Measurements from ENCODE around the gene S1PR5.
"Not testable (repeated sequence)": the region's sequence is repeated elsewhere in the genome, so short reads cannot be mapped to it uniquely, and the experiment has no call there.

Gene S1PR5

DNA sequence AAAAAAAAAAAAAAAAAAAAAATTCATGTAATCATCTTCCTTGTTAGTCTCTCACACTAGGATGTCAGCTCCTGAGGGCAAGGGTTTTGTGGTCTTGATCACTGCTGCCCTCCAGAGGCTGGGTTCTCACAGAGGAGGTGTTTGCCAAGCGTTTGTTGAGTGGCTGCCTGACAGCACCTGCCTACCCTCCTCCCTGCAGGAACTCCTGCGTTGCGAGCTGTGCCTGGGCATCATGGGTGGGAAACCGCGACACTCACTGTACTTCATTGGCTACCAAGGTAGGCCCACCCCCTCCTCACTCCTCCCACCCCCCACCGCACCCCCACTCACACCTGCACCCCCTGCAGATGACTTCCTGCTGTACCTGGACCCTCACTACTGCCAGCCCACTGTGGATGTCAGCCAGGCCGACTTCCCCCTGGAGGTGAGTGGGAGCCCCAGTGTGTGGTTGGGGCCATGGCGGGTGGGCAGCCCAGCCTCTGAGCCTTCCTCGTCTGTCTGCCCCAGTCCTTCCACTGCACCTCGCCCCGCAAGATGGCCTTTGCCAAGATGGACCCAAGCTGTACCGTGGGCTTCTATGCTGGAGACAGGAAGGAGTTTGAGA lies 34.6 kb upstream of the S1PR5 start:
- no peak for ATAC-seq
- no peaks in the 10 kb centered on the region for H3K9me3 Mint-ChIP-seq
- H3K27ac Mint-ChIP-seq = peak overlapping the region; percentile 35
- H3K36me3 Mint-ChIP-seq (ENCODE audit: low read depth) = peaks cover 51% of the 10 kb centered on the region
- peak; percentile 52 for DNase-seq
- H3K4me1 Mint-ChIP-seq = peaks cover 52% of the 10 kb centered on the region
- no peak overlapping the region for H3K4me3 Mint-ChIP-seq
- no peaks in the 10 kb centered on the region for H3K27me3 Mint-ChIP-seq

DNA sequence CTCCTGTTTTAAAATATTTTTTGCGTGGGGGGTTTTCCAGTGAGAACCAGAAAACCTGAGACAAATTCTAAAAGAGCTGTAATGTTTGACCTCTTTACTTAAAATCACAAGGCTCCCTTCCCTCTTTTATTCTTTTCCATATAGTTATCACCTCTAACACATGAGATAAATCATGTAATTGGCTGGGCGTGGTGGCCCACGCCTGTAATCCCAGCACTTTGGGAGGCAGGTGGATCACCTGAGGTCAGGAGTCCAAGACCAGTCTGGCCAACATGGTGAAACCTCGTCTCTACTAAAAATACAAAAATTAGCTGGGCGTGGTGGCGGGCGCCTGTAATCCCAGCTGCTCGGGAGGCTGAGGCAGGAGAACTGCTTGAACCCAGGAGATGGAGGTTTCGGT lies 33.8 kb upstream of the S1PR5 start:
- not testable (repeated sequence) for H3K4me3 Mint-ChIP-seq, H3K27ac Mint-ChIP-seq, DNase-seq, ATAC-seq, H3K27me3 Mint-ChIP-seq, H3K9me3 Mint-ChIP-seq
- Mint-ChIP-seq H3K4me1 (peaks cover 51% of the 10 kb centered on the region), H3K36me3 (ENCODE audit: low read depth) (peaks cover 47% of the 10 kb centered on the region)

DNA sequence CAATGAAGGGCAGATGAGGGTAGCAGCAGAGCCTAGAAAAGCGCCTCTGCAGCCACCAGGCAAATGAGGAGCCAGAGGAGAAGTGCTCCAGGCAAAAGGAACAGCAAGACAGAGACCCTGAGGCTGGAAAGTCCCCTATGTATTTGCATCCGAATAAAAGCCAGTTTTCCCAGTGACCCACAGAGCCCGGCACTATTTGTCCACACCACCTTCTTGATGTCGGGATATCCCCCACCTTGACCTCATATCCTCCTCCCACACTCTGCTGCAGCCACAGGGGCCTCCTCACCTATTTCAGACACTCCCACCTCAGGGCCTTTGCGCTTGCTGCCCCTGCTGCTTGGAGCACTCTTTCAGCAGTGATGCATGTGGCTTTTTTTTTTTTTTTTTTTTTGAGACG lies 33.1 kb upstream of the S1PR5 start:
- Mint-ChIP-seq H3K36me3 (ENCODE audit: low read depth) (peaks cover 44% of the 10 kb centered on the region), H3K27me3 (no peaks in the 10 kb centered on the region), H3K9me3 (no peaks in the 10 kb centered on the region), H3K4me1 (peaks cover 45% of the 10 kb centered on the region), H3K27ac (no peak overlapping the region), H3K4me3 (no peak overlapping the region)
- ATAC-seq = no peak
- DNase-seq = no peak

DNA sequence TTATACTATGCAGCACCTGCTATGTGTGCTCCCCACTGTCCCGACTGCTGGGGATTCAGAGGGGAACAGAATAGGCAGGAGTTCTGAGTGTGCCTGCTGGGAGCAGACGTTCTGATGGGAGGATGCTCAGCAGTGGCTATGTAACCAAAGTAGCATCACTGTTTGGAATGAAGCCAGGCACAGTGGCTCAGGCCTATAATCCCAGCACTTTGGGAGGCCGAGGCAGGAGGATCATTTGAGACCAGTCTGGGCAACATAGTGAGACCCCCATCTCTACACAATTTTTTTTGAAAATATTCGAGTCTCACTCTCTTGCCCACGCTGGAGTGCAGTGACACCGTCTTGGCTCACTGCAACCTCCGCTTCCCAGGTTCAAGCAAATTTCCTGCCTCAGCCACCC lies 32.5 kb upstream of the S1PR5 start:
- Mint-ChIP-seq H3K4me3 (no peak overlapping the region), H3K4me1 (peaks cover 45% of the 10 kb centered on the region), H3K9me3 (no peaks in the 10 kb centered on the region), H3K27ac (no peak overlapping the region), H3K36me3 (ENCODE audit: low read depth) (peaks cover 41% of the 10 kb centered on the region), H3K27me3 (no peaks in the 10 kb centered on the region)
- DNase-seq = no peak
- ATAC-seq = no peak

DNA sequence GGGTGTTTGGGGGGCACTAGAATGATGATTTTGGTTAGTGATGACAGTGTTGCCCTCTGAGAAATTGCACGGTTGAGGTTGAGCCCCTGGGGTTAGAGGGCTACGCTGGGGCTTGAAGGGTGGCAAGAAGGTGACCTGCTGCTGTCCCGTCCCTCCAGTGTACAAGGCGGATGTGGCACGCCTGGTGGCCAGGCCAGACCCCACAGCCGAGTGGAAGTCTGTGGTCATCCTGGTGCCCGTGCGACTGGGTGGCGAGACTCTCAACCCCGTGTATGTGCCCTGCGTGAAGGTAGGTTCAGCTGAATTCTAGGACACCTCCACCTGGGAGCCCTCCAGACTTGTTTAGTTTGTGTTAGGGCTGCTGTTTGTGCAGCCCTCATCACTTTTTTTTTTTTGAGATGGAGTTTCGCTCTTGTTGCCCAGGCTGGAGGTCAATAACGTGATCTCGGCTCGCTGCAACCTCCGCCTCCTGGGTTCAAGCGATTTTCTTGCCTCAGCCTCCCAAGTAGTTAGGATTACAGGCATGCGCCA lies 31.6 kb upstream of the S1PR5 start:
- H3K9me3 Mint-ChIP-seq = no peaks in the 10 kb centered on the region
- no peaks in the 10 kb centered on the region for H3K27me3 Mint-ChIP-seq
- ATAC-seq (no peak), DNase-seq (no peak)
- peaks cover 36% of the 10 kb centered on the region for H3K36me3 Mint-ChIP-seq (ENCODE audit: low read depth)
- no peak overlapping the region for H3K27ac Mint-ChIP-seq
- peaks cover 38% of the 10 kb centered on the region for H3K4me1 Mint-ChIP-seq
- no peak overlapping the region for H3K4me3 Mint-ChIP-seq

DNA sequence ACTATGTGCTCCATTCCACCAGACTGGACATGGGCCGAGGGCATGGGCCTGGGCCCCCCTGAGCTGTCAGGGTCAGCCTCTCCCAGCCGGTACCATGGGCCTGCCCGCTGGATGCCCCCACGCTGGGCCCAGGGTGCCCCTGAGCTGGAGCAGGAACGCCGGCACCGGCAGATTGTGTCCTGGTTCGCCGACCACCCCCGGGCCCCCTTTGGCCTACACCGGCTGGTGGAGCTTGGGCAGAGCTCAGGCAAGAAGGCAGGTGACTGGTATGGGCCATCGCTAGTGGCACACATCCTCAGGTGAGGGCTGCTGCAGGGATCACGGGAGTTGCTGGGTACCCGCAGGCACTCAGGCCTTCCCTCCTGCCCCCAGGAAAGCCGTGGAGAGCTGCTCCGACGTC lies 29.6 kb upstream of the S1PR5 start:
- Mint-ChIP-seq H3K4me1 (peaks cover 25% of the 10 kb centered on the region), H3K4me3 (no peak overlapping the region), H3K9me3 (no peaks in the 10 kb centered on the region), H3K27ac (no peak overlapping the region), H3K36me3 (ENCODE audit: low read depth) (peaks cover 20% of the 10 kb centered on the region), H3K27me3 (no peaks in the 10 kb centered on the region)
- DNase-seq (no peak), ATAC-seq (no peak)

DNA sequence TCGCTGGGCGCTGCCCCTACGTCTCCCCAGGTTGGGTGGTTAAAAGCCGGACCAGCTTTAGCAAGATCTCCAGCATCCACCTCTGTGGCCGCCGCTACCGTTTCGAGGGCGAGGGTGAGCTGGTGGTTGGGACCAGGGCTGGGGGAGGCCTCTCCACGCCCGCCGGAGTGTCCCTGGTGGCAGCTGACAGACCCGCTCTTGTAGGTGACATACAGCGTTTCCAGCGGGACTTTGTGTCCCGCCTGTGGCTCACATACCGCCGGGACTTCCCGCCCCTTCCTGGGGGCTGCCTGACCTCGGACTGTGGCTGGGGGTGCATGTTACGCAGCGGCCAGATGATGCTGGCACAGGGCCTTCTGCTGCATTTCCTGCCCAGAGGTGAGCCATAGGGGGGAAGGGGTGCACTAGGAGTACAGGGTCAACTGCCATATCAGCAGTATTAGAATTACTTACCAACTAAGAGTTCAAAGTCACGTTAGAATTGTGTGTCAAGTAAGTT lies 27.6 kb upstream of the S1PR5 start:
- DNase-seq = no peak
- peak; percentile 9 for ATAC-seq
- peaks cover 13% of the 10 kb centered on the region for H3K4me1 Mint-ChIP-seq

DNA sequence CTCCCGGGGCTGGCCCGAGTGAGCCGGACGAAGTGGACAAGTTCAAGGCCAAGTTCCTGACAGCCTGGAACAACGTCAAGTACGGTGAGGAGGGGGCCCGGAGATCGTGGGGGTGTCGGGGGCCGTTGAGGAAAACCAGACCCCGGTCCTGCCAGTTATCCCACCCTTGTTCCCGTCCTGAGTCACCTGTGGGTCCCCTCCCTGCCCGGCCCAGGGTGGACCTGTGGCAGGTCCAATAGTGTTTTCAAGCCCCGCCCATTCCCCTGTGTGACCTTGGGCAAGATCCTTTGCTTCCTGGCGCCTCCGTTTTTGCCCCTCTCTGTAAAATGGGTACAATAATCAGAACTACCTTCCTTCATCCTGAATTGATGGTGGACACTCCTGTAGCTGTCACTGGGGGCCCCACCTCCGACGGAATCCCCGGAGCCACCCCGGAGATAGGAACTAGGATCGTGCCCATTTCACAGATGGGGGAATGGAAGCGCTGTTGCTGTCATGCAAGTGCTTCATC lies 27.1 kb upstream of the S1PR5 start:
- peaks cover 13% of the 10 kb centered on the region for H3K4me1 Mint-ChIP-seq
- H3K27ac Mint-ChIP-seq = peak overlapping the region; percentile 87
- no peaks in the 10 kb centered on the region for H3K9me3 Mint-ChIP-seq
- peaks cover 9% of the 10 kb centered on the region for H3K27me3 Mint-ChIP-seq
- no peak for ATAC-seq
- peak; percentile 37 for DNase-seq
- peak overlapping the region; percentile 89 for H3K4me3 Mint-ChIP-seq
- peaks cover 9% of the 10 kb centered on the region for H3K36me3 Mint-ChIP-seq (ENCODE audit: low read depth)

More for the DNA sequence above, 27.6 kb upstream of the S1PR5 start:
- H3K36me3 Mint-ChIP-seq (ENCODE audit: low read depth) = peaks cover 9% of the 10 kb centered on the region
- peak overlapping the region; percentile 89 for H3K4me3 Mint-ChIP-seq
- peaks cover 6% of the 10 kb centered on the region for H3K27me3 Mint-ChIP-seq
- peak overlapping the region; percentile 87 for H3K27ac Mint-ChIP-seq
- no peaks in the 10 kb centered on the region for H3K9me3 Mint-ChIP-seq

DNA sequence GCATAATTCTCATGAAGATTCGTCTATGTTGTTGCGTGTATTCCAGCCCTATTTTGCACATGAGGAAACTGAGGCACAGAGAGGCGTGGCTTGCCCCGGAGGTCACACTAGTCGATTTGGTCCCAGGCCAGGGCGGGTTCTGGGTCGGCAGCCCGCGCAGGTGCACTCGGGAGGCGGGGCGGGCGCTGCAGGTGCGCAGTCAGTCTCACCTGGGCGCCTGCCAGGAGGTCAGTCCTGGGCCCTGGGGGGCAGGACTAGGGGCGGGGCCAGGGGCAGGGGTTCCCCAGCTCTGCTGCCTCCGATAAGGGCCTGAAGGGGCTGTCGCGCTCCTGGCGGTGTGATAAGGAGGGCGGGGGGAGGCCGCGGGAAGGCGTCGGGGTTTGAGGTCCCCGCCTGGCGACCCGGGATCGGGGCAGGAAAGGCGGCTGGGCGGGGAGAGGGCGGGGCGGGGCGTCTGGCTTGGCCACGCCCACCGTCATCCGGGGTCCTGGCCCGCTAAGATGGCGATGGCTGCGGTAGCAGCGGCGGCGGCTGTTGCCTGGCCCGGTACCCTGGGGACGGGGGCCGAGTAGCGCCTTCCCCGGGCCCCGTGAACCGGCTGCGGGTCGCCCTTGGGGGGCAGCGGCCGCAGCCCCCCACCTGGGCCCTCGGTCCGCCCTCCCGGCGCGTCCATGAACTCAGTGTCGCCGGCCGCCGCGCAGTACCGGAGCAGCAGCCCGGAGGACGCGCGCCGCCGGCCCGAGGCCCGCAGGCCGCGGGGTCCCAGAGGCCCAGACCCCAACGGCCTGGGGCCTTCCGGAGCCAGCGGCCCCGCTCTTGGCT lies 26.4 kb upstream of the S1PR5 start, which contains the start of gene ATG4D:
Gene ATG4D, plus strand, starts transcription at position 485 of the 822 bp plus-strand sequence. Its CDS starts 187 bp downstream, at position 672.
- Mint-ChIP-seq H3K27me3 (peaks cover 16% of the 10 kb centered on the region), H3K4me3 (peak within 1 kb of the TSS; percentile 89), H3K36me3 (ENCODE audit: low read depth) (peaks cover 9% of the 10 kb centered on the region), H3K27ac (peak within 1 kb of the TSS; percentile 87), H3K9me3 (no peaks in the 10 kb centered on the region), H3K4me1 (peaks cover 16% of the 10 kb centered on the region)
- DNase-seq (peak; percentile 82), ATAC-seq (peak; percentile 80)

DNA sequence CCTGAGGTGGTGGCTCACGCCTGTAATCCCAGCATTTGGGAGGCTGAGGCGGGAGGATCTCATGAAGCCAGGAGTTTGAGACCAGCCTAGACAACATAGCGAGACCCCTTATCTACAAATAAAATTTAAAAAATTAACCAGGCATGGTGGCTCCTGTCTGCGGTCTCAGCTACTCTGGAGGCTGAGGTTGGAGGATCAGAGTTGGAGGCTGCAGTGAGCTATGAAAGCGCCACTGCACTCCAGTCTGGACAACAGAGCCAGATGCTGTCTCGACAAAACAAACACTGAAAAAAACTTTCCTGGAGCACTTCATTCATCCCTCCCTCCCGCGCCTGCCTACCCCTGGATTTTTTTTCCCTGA lies 25.8 kb upstream of the S1PR5 start:
- H3K9me3 Mint-ChIP-seq = no peaks in the 10 kb centered on the region
- peaks cover 18% of the 10 kb centered on the region for H3K4me1 Mint-ChIP-seq
- H3K4me3 Mint-ChIP-seq = peak overlapping the region; percentile 72
- peaks cover 5% of the 10 kb centered on the region for H3K36me3 Mint-ChIP-seq (ENCODE audit: low read depth)
- ATAC-seq = no peak
- peaks cover 22% of the 10 kb centered on the region for H3K27me3 Mint-ChIP-seq
- no peak for DNase-seq
- peak overlapping the region; percentile 46 for H3K27ac Mint-ChIP-seq

DNA sequence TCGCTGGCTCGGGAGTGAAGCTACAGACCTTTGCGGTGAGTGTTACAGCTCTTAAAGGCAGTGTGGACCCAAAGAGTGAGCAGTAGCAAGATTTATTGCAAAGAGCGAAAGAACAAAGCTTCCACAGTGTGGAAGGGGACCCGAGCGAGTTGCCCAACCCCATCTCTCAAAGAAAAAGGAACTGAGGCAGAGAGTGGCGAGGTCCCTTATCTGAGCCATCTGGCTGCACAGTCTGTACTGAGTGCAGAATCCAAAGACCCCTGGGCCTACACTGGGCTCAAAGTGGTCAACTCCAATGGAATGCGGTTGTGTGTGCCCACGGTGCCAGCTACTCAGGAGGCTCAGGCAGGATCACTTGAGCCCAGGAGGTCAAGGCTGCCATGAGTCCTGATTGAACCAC lies 21.8 kb upstream of the S1PR5 start:
- DNase-seq; H3K36me3 Mint-ChIP-seq (ENCODE audit: low read depth); H3K9me3 Mint-ChIP-seq; H3K4me1 Mint-ChIP-seq; H3K27ac Mint-ChIP-seq; ATAC-seq; H3K4me3 Mint-ChIP-seq: not testable (repeated sequence)
- H3K27me3 Mint-ChIP-seq = peaks cover 28% of the 10 kb centered on the region

DNA sequence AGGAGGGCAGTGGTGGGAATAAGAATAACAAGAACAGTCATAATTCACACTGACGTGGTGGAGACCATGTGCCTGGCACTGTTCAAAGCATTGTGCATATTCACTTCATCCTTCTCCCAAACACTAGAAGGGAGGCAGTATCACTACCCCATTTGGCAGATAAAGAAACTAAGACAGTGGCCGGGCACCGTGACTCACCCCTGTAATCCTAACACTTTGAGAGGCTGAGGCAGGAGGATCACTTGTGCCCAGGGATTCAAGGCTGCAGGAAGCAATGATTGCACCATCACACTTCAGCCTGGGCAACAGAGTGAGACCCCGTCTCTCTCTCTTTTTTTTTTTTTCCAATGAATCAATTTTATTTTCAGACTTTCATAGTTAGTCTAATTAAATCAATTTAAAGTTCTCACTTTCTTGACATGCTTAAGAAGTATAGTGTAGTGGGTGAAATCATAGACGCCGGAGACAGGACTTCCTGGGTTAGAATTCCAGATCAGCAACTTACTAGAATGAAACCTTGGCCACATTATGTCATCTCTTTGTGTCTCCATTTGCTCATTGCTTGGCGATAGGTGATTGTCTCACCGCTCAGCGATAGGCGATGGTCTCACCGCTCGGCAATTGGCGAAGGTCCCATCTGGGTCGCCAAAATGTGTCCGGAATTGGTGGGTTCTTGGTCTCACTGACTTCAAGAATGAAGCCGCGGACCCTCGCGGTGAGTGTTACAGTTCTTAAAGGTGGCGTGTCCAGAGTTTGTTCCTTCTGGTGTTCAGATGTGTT lies 21.1 kb upstream of the S1PR5 start:
- Mint-ChIP-seq H3K27ac (no peak overlapping the region), H3K27me3 (peaks cover 28% of the 10 kb centered on the region), H3K9me3 (no peaks in the 10 kb centered on the region), H3K4me1 (peaks cover 8% of the 10 kb centered on the region), H3K4me3 (no peak overlapping the region), H3K36me3 (ENCODE audit: low read depth) (no peaks in the 10 kb centered on the region)
- ATAC-seq (no peak), DNase-seq (no peak)

DNA sequence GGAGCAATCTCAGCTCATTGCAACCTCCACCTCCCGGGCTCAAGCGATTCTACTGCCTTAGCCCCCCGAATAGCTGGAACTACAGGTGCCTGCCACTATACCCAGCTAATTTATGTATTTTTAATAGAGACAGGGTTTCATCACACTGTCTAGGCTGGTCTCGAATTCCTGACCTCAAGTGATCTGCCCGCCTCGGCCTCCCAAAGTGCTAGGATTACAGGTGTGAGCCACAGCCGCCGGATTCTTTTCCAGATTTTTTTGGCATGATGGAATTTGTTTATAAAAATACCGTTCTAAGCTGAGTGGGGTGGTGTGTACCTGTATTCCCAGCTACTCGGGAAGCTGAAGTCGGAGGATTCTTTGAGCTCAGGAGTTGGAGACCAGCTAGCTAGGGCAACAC lies 20.4 kb upstream of the S1PR5 start:
- no peaks in the 10 kb centered on the region for H3K9me3 Mint-ChIP-seq
- ATAC-seq = no peak
- peaks cover 28% of the 10 kb centered on the region for H3K27me3 Mint-ChIP-seq
- H3K36me3 Mint-ChIP-seq (ENCODE audit: low read depth) = no peaks in the 10 kb centered on the region
- no peak for DNase-seq
- no peak overlapping the region for H3K27ac Mint-ChIP-seq
- peaks cover 6% of the 10 kb centered on the region for H3K4me1 Mint-ChIP-seq
- no peak overlapping the region for H3K4me3 Mint-ChIP-seq

DNA sequence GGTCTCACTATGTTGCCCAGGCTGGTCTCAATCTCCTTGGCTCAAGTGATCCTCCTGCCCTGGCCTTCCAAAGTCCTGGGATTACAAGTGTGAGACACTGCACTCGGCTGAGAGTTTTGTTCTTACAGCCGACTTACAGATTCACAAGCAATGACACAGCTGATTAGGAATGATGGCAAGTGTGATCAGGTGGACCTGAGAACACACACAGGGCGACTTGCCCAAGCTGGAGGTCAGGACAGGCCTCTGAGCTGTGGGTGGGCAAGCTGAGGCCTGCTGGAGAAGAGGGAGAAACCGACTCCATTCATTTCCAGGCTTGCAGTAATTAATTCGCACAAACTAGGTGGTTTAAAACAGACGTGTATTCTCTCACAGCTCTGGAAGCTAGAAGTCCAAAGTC lies 18.4 kb upstream of the S1PR5 start:
- H3K4me1 Mint-ChIP-seq = peaks cover 6% of the 10 kb centered on the region
- H3K36me3 Mint-ChIP-seq (ENCODE audit: low read depth) = no peaks in the 10 kb centered on the region

More for the DNA sequence above, 18.4 kb upstream of the S1PR5 start:
- H3K4me3 Mint-ChIP-seq = no peak overlapping the region
- ATAC-seq (no peak), DNase-seq (no peak)
- H3K9me3 Mint-ChIP-seq = no peaks in the 10 kb centered on the region
- no peak overlapping the region for H3K27ac Mint-ChIP-seq
- H3K27me3 Mint-ChIP-seq = peaks cover 28% of the 10 kb centered on the region
